Measurements from ENCODE around the gene VWA1. TPM values are rescaled to one million over a fixed set of nuclear protein-coding genes. Genes with fewer than 3 reads are reported as not detected.

The VWA1 gene
- total RNA-seq, 1 donor from 2014 or later, result 56.9 TPM

DNA sequence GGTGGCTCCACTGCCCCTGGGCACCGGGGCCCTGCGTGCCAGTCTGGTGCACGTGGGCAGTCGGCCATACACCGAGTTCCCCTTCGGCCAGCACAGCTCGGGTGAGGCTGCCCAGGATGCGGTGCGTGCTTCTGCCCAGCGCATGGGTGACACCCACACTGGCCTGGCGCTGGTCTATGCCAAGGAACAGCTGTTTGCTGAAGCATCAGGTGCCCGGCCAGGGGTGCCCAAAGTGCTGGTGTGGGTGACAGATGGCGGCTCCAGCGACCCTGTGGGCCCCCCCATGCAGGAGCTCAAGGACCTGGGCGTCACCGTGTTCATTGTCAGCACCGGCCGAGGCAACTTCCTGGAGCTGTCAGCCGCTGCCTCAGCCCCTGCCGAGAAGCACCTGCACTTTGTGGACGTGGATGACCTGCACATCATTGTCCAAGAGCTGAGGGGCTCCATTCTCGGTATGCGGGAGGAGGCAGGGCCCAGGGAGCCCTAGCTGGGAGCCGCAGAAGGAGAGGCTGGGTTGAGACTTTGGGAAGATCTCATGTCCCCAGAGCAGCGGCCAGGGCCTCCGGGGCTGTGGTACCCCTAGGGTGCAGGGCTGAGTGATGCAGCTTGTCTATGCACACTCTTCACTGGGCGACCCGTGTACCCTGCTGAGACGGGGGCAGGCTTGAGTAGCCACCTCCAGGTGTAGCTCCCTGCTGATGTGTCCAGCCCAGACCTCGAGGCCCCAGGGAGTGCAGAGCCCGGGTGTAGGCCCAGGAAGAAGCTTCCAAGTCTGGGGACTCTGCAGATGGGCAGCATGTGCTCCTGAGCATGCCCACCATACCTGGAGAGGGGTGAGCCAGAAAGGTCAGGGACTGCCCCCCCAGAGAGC lies 1.8 kb downstream of the VWA1 start:
- Mint-ChIP-seq H3K27me3 (ENCODE audit: unreplicated experiment) (peaks cover 10% of the 10 kb centered on the region), H3K4me3 (ENCODE audit: unreplicated experiment) (no peak overlapping the region), H3K27ac (ENCODE audit: unreplicated experiment) (no peak overlapping the region), H3K9me3 (ENCODE audit: unreplicated experiment) (peaks cover 5% of the 10 kb centered on the region), H3K36me3 (ENCODE audit: unreplicated experiment) (no peaks in the 10 kb centered on the region), H3K4me1 (ENCODE audit: low read depth, unreplicated experiment) (peaks cover 11% of the 10 kb centered on the region)
- DNase-seq, result no peak
- TF ChIP-seq, protein P1, sequence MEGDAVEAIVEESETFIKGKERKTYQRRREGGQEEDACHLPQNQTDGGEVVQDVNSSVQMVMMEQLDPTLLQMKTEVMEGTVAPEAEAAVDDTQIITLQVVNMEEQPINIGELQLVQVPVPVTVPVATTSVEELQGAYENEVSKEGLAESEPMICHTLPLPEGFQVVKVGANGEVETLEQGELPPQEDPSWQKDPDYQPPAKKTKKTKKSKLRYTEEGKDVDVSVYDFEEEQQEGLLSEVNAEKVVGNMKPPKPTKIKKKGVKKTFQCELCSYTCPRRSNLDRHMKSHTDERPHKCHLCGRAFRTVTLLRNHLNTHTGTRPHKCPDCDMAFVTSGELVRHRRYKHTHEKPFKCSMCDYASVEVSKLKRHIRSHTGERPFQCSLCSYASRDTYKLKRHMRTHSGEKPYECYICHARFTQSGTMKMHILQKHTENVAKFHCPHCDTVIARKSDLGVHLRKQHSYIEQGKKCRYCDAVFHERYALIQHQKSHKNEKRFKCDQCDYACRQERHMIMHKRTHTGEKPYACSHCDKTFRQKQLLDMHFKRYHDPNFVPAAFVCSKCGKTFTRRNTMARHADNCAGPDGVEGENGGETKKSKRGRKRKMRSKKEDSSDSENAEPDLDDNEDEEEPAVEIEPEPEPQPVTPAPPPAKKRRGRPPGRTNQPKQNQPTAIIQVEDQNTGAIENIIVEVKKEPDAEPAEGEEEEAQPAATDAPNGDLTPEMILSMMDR (IDR thresholded peaks at IDR 0.05; ENCODE audit: partially characterized antibody, unreplicated experiment), result no peak

DNA sequence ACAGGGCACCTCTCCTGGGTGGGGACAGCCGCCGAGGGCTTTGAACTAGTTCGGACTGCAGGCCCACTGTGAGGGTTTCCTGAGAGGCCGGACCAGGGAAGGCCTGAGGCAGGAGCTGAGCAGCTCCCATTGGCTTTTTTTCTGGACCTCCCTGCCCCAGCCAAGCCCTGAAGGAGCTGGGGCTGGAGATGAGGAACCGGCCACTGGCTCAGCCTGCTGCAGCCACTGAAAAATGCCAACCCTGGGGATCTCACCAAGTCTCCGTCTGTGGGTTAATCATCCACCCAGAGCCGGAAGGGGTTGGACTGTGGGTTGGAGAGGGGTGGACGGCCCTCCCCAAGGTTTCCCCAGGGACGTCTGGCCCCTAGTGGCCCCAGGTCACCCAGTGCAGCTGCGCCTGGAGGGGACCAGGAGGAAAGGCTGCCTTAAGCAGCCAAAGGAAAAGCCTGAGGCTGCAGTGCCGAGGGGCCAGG lies 2.5 kb downstream of the VWA1 start:
- Mint-ChIP-seq H3K36me3 (ENCODE audit: unreplicated experiment) (no peaks in the 10 kb centered on the region), H3K4me3 (ENCODE audit: unreplicated experiment) (no peak overlapping the region), H3K27me3 (ENCODE audit: unreplicated experiment) (peaks cover 12% of the 10 kb centered on the region), H3K4me1 (ENCODE audit: low read depth, unreplicated experiment) (peaks cover 8% of the 10 kb centered on the region), H3K9me3 (ENCODE audit: unreplicated experiment) (peaks cover 4% of the 10 kb centered on the region), H3K27ac (ENCODE audit: unreplicated experiment) (no peak overlapping the region)
- DNase-seq, result no peak
- TF ChIP-seq, protein P1 (IDR thresholded peaks at IDR 0.05; ENCODE audit: partially characterized antibody, unreplicated experiment), result no peak

DNA sequence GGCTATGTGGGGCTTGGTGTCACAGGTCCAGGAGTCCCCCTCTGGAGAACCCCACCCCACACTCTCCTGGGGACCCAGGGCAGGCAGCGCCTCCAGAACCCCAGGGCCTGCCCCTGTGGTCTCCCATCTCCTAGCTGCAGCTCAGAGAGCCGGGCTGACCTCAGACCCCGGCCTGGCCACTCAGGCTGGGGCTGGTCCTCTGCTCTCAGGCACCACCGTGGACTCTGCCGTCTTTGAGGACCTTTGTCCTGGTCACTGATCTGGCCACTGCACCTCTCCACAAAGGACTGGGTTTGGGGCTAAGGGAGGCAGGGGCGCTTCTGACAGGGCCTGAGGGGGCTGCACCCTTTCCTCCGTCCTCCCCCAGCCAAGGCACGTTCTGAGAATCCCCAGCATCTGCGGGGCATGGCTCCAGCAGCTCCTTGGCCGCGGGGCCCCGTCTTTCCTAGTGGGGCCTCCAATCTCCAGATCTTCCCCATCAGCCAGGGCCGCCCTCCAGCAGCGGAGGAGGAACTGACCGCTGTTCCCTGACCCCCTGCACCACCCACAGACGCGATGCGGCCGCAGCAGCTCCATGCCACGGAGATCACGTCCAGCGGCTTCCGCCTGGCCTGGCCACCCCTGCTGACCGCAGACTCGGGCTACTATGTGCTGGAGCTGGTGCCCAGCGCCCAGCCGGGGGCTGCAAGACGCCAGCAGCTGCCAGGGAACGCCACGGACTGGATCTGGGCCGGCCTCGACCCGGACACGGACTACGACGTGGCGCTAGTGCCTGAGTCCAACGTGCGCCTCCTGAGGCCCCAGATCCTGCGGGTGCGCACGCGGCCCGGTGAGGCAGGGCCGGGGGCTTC lies 3.3 kb downstream of the VWA1 start:
- H3K36me3 Mint-ChIP-seq (ENCODE audit: unreplicated experiment), result no peaks in the 10 kb centered on the region
- no peak overlapping the region for H3K27ac Mint-ChIP-seq (ENCODE audit: unreplicated experiment)
- TF ChIP-seq, protein P1 (IDR thresholded peaks at IDR 0.05; ENCODE audit: partially characterized antibody, unreplicated experiment), result no peak
- peaks cover 12% of the 10 kb centered on the region for H3K27me3 Mint-ChIP-seq (ENCODE audit: unreplicated experiment)
- no peak for DNase-seq
- H3K9me3 Mint-ChIP-seq (ENCODE audit: unreplicated experiment), result peaks cover 3% of the 10 kb centered on the region
- H3K4me1 Mint-ChIP-seq (ENCODE audit: low read depth, unreplicated experiment), result peaks cover 7% of the 10 kb centered on the region
- H3K4me3 Mint-ChIP-seq (ENCODE audit: unreplicated experiment), result no peak overlapping the region

DNA sequence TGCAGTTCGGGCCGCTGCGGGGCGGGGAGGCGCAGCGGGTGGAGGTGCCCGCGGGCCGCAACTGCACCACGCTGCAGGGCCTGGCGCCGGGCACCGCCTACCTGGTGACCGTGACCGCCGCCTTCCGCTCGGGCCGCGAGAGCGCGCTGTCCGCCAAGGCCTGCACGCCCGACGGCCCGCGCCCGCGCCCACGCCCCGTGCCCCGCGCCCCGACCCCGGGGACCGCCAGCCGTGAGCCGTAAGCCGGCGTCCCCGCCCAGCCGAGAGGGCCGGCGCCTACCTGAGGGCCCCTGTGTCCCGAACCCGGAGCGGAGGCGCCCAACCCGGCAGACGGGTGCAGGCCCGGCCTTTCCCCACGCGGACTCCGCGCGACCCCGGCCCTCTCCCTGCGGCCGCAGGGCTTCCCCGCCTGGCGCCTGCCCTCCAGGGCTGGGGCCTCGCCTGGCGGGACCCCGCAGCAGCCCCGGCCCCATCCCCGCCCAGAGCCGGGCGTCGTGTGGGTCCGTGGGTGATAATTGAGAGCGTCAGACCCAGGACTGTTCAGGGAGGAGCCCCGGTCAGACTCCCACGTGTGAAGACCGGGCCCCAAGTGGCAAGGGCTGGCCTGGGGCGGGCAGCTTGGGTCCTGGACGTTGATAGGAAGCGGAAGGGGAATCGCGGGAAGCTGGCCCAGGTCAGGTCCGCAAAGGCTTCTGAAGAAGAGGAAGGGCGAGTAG lies 4.2 kb downstream of the VWA1 start:
- Mint-ChIP-seq H3K9me3 (ENCODE audit: unreplicated experiment) (peaks cover 3% of the 10 kb centered on the region), H3K4me1 (ENCODE audit: low read depth, unreplicated experiment) (peaks cover 7% of the 10 kb centered on the region), H3K27me3 (ENCODE audit: unreplicated experiment) (peaks cover 12% of the 10 kb centered on the region), H3K27ac (ENCODE audit: unreplicated experiment) (no peak overlapping the region), H3K4me3 (ENCODE audit: unreplicated experiment) (no peak overlapping the region), H3K36me3 (ENCODE audit: unreplicated experiment) (no peaks in the 10 kb centered on the region)
- no peak for DNase-seq
- TF ChIP-seq, protein P1 (IDR thresholded peaks at IDR 0.05; ENCODE audit: partially characterized antibody, unreplicated experiment), result no peak
